ENCODE measurements around the gene YY1. TPM values are rescaled to one million over a fixed set of nuclear protein-coding genes. Genes with fewer than 3 reads are reported as not detected.
"Not testable (repeated sequence)": the region's sequence is repeated elsewhere in the genome, so short reads cannot be mapped to it uniquely, and the experiment has no call there.

Gene YY1
- total RNA-seq, 4 donors from 2014 or later, result 50.8 to 61.3 (median 58.6) TPM

DNA sequence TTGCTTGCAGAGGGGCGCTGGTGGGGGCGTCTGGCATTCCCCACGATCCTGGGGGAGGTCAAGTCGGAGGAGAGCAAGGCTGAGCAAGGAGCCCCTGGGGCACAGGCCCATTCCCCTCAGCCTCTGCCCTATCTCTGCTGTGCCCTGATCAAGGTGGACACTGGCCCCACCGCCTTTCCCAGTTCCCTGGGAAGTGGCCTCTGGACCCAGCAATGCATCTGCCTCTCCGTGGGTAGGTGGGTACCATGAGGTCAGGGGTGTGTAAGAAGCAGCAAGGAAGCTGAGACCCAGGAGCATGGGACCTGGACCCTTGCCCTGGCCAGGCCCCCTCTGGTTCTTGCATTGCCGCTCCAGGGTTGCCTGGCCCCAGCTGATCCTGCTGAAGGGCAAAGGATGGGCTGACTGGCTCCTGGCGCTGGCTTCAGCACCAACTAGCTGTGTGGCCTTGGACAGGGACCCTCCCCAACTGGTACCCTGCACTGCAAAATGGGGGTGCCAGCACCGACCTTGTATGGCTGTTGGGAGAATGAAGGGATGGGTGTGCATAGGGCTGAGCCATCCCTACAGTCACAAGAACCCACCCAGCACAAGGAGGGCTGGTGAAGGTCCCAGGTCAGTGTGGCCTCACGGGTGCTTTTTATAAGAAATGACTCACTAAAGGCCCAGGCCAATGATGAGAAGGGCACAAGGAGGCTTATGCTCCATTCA lies 47.7 kb downstream of the YY1 start:
- H3K27me3 ChIP-seq, result no peaks in the 10 kb centered on the region
- no peak overlapping the region for H3K27ac ChIP-seq
- H3K4me1 ChIP-seq, result peaks cover 0 to 15% (median 13%) of the 10 kb centered on the region in 4 donors
- peak; percentile 5 for DNase-seq
- WGBS, 2 donors (ENCODE audit: low coverage in 1 of 2), result 72% methylated on average over 9 of the region's 10 CpGs; no CpG with 5 or more reads in 1 of the 2 donors
- in situ Hi-C loops (cut with MboI; ENCODE audit: low pct_ligation_motif_present in 1 of 4, low pct_unique_long_range_greater_than_20kb in 1 of 4, low sequenced_read_pairs in 3 of 4) (no loop called here), intact Hi-C loops (cut with DNase I; ENCODE audit: low total_unique reads) (no loop called here)
- no peaks in the 10 kb centered on the region for H3K9me3 ChIP-seq
- H3K36me3 ChIP-seq, result no peaks in the 10 kb centered on the region
- TF ChIP-seq POLR2A (IDR thresholded peaks at IDR 0.05) (no peak), EP300 (IDR thresholded peaks at IDR 0.05; ENCODE audit: low read depth) (no peak), POLR2AphosphoS5 (IDR thresholded peaks at IDR 0.05) (no peak)
- TF ChIP-seq, protein P1, sequence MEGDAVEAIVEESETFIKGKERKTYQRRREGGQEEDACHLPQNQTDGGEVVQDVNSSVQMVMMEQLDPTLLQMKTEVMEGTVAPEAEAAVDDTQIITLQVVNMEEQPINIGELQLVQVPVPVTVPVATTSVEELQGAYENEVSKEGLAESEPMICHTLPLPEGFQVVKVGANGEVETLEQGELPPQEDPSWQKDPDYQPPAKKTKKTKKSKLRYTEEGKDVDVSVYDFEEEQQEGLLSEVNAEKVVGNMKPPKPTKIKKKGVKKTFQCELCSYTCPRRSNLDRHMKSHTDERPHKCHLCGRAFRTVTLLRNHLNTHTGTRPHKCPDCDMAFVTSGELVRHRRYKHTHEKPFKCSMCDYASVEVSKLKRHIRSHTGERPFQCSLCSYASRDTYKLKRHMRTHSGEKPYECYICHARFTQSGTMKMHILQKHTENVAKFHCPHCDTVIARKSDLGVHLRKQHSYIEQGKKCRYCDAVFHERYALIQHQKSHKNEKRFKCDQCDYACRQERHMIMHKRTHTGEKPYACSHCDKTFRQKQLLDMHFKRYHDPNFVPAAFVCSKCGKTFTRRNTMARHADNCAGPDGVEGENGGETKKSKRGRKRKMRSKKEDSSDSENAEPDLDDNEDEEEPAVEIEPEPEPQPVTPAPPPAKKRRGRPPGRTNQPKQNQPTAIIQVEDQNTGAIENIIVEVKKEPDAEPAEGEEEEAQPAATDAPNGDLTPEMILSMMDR (IDR thresholded peaks at IDR 0.05), result no peak
- H3K4me3 ChIP-seq, result no peak overlapping the region

DNA sequence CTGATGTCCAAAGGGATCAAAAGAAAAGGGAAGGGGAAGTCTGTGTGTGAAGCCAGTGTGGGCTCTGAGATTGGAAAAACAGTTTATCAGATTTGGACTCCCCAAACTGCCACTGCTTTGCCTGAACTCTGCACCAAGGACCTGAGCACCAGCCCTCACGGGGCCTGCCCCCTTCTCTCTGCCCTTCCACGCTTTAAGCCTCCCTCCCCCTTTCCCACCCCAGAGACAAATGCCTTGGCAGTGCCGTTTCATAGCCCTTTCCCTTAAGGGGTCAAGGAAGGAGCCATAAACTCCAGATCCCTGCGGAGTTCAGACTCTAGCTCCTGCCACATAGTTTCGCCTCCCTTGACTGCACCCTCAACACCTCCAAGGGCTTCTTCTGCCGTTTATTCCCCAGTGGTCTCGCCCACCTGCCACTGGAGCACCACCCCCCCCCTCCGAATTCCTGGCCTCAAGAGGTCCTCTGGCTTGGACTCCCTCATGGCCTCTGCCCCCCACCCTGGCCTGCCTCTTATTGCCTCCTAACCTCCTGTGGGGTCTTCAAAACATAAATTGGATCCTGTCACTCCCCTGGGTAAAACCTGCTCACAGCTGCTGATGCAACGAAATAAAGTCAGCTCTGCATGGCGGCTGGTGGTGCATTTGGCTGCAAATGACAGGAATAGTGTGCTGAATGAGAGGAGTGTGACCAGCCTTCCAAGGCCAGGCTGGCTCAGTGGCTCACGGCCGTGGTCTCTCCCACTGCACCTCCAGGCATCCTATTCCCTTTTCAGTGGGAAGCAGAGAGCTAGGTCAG lies 48.5 kb downstream of the YY1 start:
- Histone ChIP-seq H3K9me3 (no peaks in the 10 kb centered on the region), H3K36me3 (no peaks in the 10 kb centered on the region), H3K27me3 (no peaks in the 10 kb centered on the region), H3K4me1 (peaks cover 0 to 15% (median 13%) of the 10 kb centered on the region in 4 donors), H3K27ac (no peak overlapping the region), H3K4me3 (no peak overlapping the region)
- peak; percentile 4 for DNase-seq
- intact Hi-C loops (cut with DNase I; ENCODE audit: low total_unique reads), result no loop called here
- TF ChIP-seq POLR2A (IDR thresholded peaks at IDR 0.05) (no peak), EP300 (IDR thresholded peaks at IDR 0.05; ENCODE audit: low read depth) (no peak), POLR2AphosphoS5 (IDR thresholded peaks at IDR 0.05) (no peak)
- TF ChIP-seq, protein P1 (IDR thresholded peaks at IDR 0.05), result no peak
- WGBS, 2 donors (ENCODE audit: low coverage in 1 of 2), result 81% methylated on average over 12 of the region's 12 CpGs; no CpG with 5 or more reads in 1 of the 2 donors
- in situ Hi-C loops (cut with MboI; ENCODE audit: low pct_ligation_motif_present in 1 of 4, low pct_unique_long_range_greater_than_20kb in 1 of 4, low sequenced_read_pairs in 3 of 4), result no loop called here

DNA sequence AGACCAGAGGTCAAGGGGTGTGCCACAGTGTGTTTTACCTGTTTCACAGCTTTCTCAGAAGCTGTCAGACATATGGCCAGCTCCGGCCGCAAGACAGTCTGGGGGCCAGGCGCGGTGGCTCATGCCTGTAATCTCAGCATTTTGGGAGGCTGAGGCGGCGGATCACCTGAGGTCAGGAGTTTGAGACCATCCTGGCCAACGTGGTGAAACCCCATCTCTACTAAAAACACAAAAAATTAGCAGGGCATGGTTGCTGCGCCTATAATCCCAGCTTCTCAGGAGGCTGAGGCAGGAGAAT lies 49.0 kb downstream of the YY1 start:
- intact Hi-C loops (cut with DNase I; ENCODE audit: low total_unique reads); DNase-seq: not testable (repeated sequence)

DNA sequence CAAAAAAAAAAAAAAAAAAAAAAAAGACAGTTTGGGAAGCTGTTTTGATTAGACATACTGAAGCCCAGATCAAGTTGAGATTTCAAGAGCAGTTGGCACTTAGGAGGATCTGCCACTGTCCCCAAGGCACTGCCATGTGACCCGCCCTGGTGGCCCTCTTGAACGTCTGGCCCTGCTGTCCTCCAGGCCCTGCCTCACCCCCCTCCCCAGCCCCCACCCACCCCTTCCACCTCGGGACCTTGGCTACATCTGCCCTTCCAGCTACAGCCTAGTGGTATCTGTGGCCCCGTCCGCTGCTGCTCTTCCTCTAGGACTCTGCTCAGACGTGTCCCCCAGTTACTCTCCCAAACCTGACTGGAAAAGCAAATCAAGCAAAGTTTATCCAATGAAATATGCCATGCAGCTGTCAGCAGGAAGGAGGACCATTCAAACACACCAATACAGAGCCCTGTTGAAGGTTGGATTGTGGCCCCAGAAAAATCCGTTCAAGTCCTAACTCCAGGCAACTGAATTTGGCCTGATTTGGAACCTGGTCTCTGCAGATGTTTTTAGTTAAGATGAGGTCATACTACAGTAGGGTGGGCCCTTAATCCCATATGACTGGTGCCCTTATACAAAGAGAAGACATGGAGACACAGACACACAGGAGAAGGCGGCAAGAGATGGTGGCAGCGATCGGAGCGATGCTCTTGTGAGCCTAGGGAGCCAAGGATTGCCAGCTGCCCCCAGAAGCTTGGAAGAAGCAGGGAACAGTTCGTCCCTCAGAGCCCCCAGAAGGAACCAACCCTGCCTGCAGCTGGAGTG lies 49.6 kb downstream of the YY1 start:
- Histone ChIP-seq H3K4me1 (peaks cover 0 to 15% (median 13%) of the 10 kb centered on the region in 4 donors), H3K4me3 (no peak overlapping the region), H3K27ac (no peak overlapping the region), H3K36me3 (no peaks in the 10 kb centered on the region), H3K9me3 (no peaks in the 10 kb centered on the region), H3K27me3 (no peaks in the 10 kb centered on the region)
- WGBS, 2 donors (ENCODE audit: low coverage in 1 of 2), result 65 to 89% methylated on average over 3 to 12 of the region's 12 CpGs
- intact Hi-C loops (cut with DNase I; ENCODE audit: low total_unique reads) (no loop called here), in situ Hi-C loops (cut with MboI; ENCODE audit: low pct_ligation_motif_present in 1 of 4, low pct_unique_long_range_greater_than_20kb in 1 of 4, low sequenced_read_pairs in 3 of 4) (no loop called here)
- DNase-seq, result no peak
- TF ChIP-seq EP300 (IDR thresholded peaks at IDR 0.05; ENCODE audit: low read depth) (no peak), POLR2A (IDR thresholded peaks at IDR 0.05) (no peak), POLR2AphosphoS5 (IDR thresholded peaks at IDR 0.05) (no peak)
- TF ChIP-seq, protein P1 (IDR thresholded peaks at IDR 0.05), result no peak

More for the DNA sequence above, 49.0 kb downstream of the YY1 start:
- H3K27me3 ChIP-seq; H3K36me3 ChIP-seq; H3K4me3 ChIP-seq; H3K27ac ChIP-seq; in situ Hi-C loops (cut with MboI; ENCODE audit: low pct_ligation_motif_present in 1 of 4, low pct_unique_long_range_greater_than_20kb in 1 of 4, low sequenced_read_pairs in 3 of 4); H3K9me3 ChIP-seq: not testable (repeated sequence)
- 93 to 100% methylated on average over 1 to 8 of the region's 8 CpGs for WGBS, 2 donors (ENCODE audit: low coverage in 1 of 2)
- peaks cover 0 to 15% (median 13%) of the 10 kb centered on the region in 4 donors for H3K4me1 ChIP-seq
